Measurements from ENCODE around the gene SH3BP2. TPM values are rescaled to one million over a fixed set of nuclear protein-coding genes. Genes with fewer than 3 reads are reported as not detected.

SH3BP2 gene
- polyA plus RNA-seq, 1 of the 3 experiments (the other 2 are of a cell fraction) = 25.2 TPM

GRCh38 chr4:2781911-2782310, 11.0 kb upstream of the SH3BP2 start:
- Histone ChIP-seq H3K27me3 (ENCODE audit: insufficient read depth) (no peaks in the 10 kb centered on the region), H2AFZ (ENCODE audit: low read depth) (no peak overlapping the region), H3K9ac (no peak overlapping the region), H3F3A (replicated peaks; ENCODE audit: insufficient read depth) (peaks cover 4% of the 10 kb centered on the region), H3K4me3 (ENCODE audit: low read depth in 2 of 2, low read length in 1 of 2) (no peak overlapping the region), H3K9me2 (no peaks in the 10 kb centered on the region), H3K4me1 (ENCODE audit: control insufficient read depth in 1 of 2, insufficient read depth in 2 of 2, low read depth in 1 of 2, low read length in 1 of 2) (no peaks in the 10 kb centered on the region; a peak in 1 of 4 replicates), H3K36me3 (replicated peaks in 1 of 2; ENCODE audit: control insufficient read depth in 1 of 2, insufficient read depth in 2 of 2, low read length in 1 of 2) (no peaks in the 10 kb centered on the region), H3K4me2 (no peak overlapping the region), H3K9me3 (no peaks in the 10 kb centered on the region), H4K20me1 (ENCODE audit: insufficient read depth) (no peaks in the 10 kb centered on the region), H3K27ac (ENCODE audit: low read depth in 2 of 2, low read length in 1 of 2) (no peak overlapping the region), H3K79me2 (ENCODE audit: insufficient read depth) (no peaks in the 10 kb centered on the region)
- ChIA-PET POLR2A (no interaction called here), CTCF (interaction anchor here (1.1 kb wide), 1 partner anchor 24 kb away, joined by 4 read pairs; no protein-coding TSS in a partner anchor)
- WGBS (ENCODE audit: low lambda C conversion rate) = 75% methylated on average over 10 of the region's 10 CpGs
- TF ChIP-seq ZBTB33 (IDR thresholded peaks at IDR 0.05; ENCODE audit: borderline replicate concordance, low read depth) = no peak
- TF ChIP-seq REST (IDR thresholded peaks at IDR 0.05; ENCODE audit: low read depth, low read length) = no peak
- TF ChIP-seq YY1 (IDR thresholded peaks at IDR 0.05; ENCODE audit: low read depth) = no peak
- TF ChIP-seq TEAD4 (IDR thresholded peaks at IDR 0.05; ENCODE audit: borderline replicate concordance, insufficient read depth) = no peak
- TF ChIP-seq USF2 (IDR thresholded peaks at IDR 0.05; ENCODE audit: borderline replicate concordance, low read depth, low read length) = no peak
- TF ChIP-seq RFX5 (IDR thresholded peaks at IDR 0.05; ENCODE audit: low read length) = no peak
- TF ChIP-seq SMC3 (IDR thresholded peaks at IDR 0.05; ENCODE audit: low read depth, low read length) = no peak
- TF ChIP-seq EZH2phosphoT487 (IDR thresholded peaks at IDR 0.05; ENCODE audit: borderline replicate concordance, low read depth) = no peak
- TF ChIP-seq GABPA (IDR thresholded peaks at IDR 0.05; ENCODE audit: low read depth) = no peak
- no peak for TF ChIP-seq JUND (IDR thresholded peaks at IDR 0.05)
- no peak for TF ChIP-seq FOXJ3 (CRISPR knock-in tag; IDR thresholded peaks at IDR 0.05)
- TF ChIP-seq NRF1 (IDR thresholded peaks at IDR 0.05; ENCODE audit: low read depth, low read length) = no peak
- no peak for TF ChIP-seq POLR2AphosphoS5 (IDR thresholded peaks at IDR 0.05; ENCODE audit: low read depth, low read length)
- TF ChIP-seq GATA2 (CRISPR knock-in tag; IDR thresholded peaks at IDR 0.05) = no peak
- TF ChIP-seq EP300 (IDR thresholded peaks at IDR 0.05; ENCODE audit: borderline replicate concordance in 1 of 2, low read depth in 1 of 2, low read length in 1 of 2) = no peak
- TF ChIP-seq PBX3 (IDR thresholded peaks at IDR 0.05) = no peak
- no peak for TF ChIP-seq USF1 (IDR thresholded peaks at IDR 0.05; ENCODE audit: borderline replicate concordance, low read depth)
- no peak for DNase-seq

Measured in SK-N-SH (cell line).